Activated CD8-positive, alpha-beta memory T cell treated with anti-CD3 and anti-CD28 coated beads, Interleukin-2, amount 10 ng/mL, durations not matched to agents 7 days and 5 days (primary cell): ENCODE results near the gene LINS1. TPM values are rescaled to one million over a fixed set of nuclear protein-coding genes. Genes with fewer than 3 reads are reported as not detected.

Source experiments
- ATAC-seq: fragments of 150-1000 bp; cut with Tn5 transposase; one replicate; pipeline ENCODE4 v1.10.0; 2021; ENCODE audit warnings: moderate library complexity
- CTCF ChIA-PET: fragments of 350-600 bp; sonication (Branson Sonifier 250); formaldehyde crosslinking; loops from one replicate; lab custom pipeline; 2021; ENCODE audit warnings: antibody characterized with exemption; lab: Charles Lee
- DNase-seq: peaks from one replicate; pipeline ENCODE4 v3.0.0-alpha.2; 2020
- H3K27ac Mint-ChIP-seq: one replicate; pipeline ENCODE4 v1.8.0; 2021; ENCODE audit warnings: mild to moderate bottlenecking, mixed read lengths
- H3K27me3 Mint-ChIP-seq: one replicate; pipeline ENCODE4 v1.8.0; 2021; ENCODE audit warnings: mixed read lengths
- H3K36me3 Mint-ChIP-seq: one replicate; pipeline ENCODE4 v1.8.0; 2021; ENCODE audit warnings: mild to moderate bottlenecking, mixed read lengths
- H3K4me1 Mint-ChIP-seq: one replicate; pipeline ENCODE4 v1.8.0; 2021; ENCODE audit warnings: mixed read lengths
- H3K4me3 Mint-ChIP-seq: one replicate; pipeline ENCODE4 v1.8.0; 2021; ENCODE audit warnings: mild to moderate bottlenecking, moderate library complexity, mixed read lengths
- H3K9me3 Mint-ChIP-seq: one replicate; pipeline ENCODE4 v1.8.0; 2022; ENCODE audit warnings: low read depth, mixed read lengths
- total RNA-seq, 2 experiments: library from RNA; stranded (reverse); gene quantifications; one replicate each; pipeline ENCODE4 v1.2.3, GENCODE V29; 2021

Gene LINS1
- total RNA-seq, 2 experiments from 2014 or later = 30.1 to 30.8 TPM

- peaks cover 22% of the 10 kb centered on the region for H3K4me1 Mint-ChIP-seq
- peak overlapping the region; percentile 79 for H3K27ac Mint-ChIP-seq
- CTCF ChIA-PET = interaction anchor here (1.2 to 5.5 kb wide), 3 partner anchors 221 to 231 kb away, joined by 3 to 57 read pairs (median 5); partner anchors contain the start of gene ADAMTS17
- H3K36me3 Mint-ChIP-seq = peaks cover 35% of the 10 kb centered on the region
- DNase-seq (no peak), ATAC-seq (no peak)
- no peaks in the 10 kb centered on the region for H3K9me3 Mint-ChIP-seq
- H3K4me3 Mint-ChIP-seq = no peak overlapping the region
- no peaks in the 10 kb centered on the region for H3K27me3 Mint-ChIP-seq
Measured at GRCh38 chr15:100570275-100570674, 31.7 kb downstream of the LINS1 start.

GRCh38 chr15:100569391-100569790 lies 32.6 kb downstream of the LINS1 start:
- ATAC-seq = no peak
- Mint-ChIP-seq H3K4me1 (peaks cover 22% of the 10 kb centered on the region), H3K27ac (no peak overlapping the region), H3K36me3 (peaks cover 37% of the 10 kb centered on the region), H3K27me3 (no peaks in the 10 kb centered on the region), H3K4me3 (no peak overlapping the region), H3K9me3 (no peaks in the 10 kb centered on the region)
- DNase-seq = no peak
- CTCF ChIA-PET = interaction anchor here (2.2 to 5.5 kb wide), 2 partner anchors 220 to 230 kb away, joined by 5 to 57 read pairs; no protein-coding TSS in a partner anchor

- DNase-seq = no peak
- CTCF ChIA-PET = interaction anchor here (1.7 kb wide), 1 partner anchor 217 kb away, joined by 5 read pairs; no protein-coding TSS in a partner anchor
- Mint-ChIP-seq H3K4me3 (no peak overlapping the region), H3K4me1 (peaks cover 20% of the 10 kb centered on the region), H3K27ac (no peak overlapping the region), H3K27me3 (no peaks in the 10 kb centered on the region), H3K9me3 (no peaks in the 10 kb centered on the region), H3K36me3 (peaks cover 26% of the 10 kb centered on the region)
- no peak for ATAC-seq
Measured at GRCh38 chr15:100566850-100567628, 34.9 kb downstream of the LINS1 start.

GRCh38 chr15:100565591-100565990 lies 36.4 kb downstream of the LINS1 start:
- no peak overlapping the region for H3K4me3 Mint-ChIP-seq
- CTCF ChIA-PET = interaction anchor here (1.7 kb wide), 1 partner anchor 216 kb away, joined by 5 read pairs; no protein-coding TSS in a partner anchor

GRCh38 chr15:100560323-100560722 lies 41.7 kb downstream of the LINS1 start:
- H3K4me3 Mint-ChIP-seq = no peak overlapping the region
- H3K36me3 Mint-ChIP-seq = peaks cover 15% of the 10 kb centered on the region
- ATAC-seq (no peak), DNase-seq (no peak)
- CTCF ChIA-PET = interaction anchor here (0.7 kb wide), 1 partner anchor 227 kb away, joined by 3 read pairs; no protein-coding TSS in a partner anchor
- H3K27me3 Mint-ChIP-seq = no peaks in the 10 kb centered on the region
- no peaks in the 10 kb centered on the region for H3K4me1 Mint-ChIP-seq
- no peak overlapping the region for H3K27ac Mint-ChIP-seq
- H3K9me3 Mint-ChIP-seq = no peaks in the 10 kb centered on the region

More at GRCh38 chr15:100565591-100565990, 36.4 kb downstream of the LINS1 start:
- Mint-ChIP-seq H3K36me3 (peaks cover 16% of the 10 kb centered on the region), H3K9me3 (no peaks in the 10 kb centered on the region), H3K27ac (no peak overlapping the region), H3K27me3 (no peaks in the 10 kb centered on the region), H3K4me1 (peaks cover 5% of the 10 kb centered on the region)
- ATAC-seq = no peak
- DNase-seq = no peak

- no peaks in the 10 kb centered on the region for H3K27me3 Mint-ChIP-seq
- CTCF ChIA-PET = no interaction called here
- no peak overlapping the region for H3K27ac Mint-ChIP-seq
- H3K36me3 Mint-ChIP-seq = peaks cover 13% of the 10 kb centered on the region
- no peaks in the 10 kb centered on the region for H3K4me1 Mint-ChIP-seq
- no peaks in the 10 kb centered on the region for H3K9me3 Mint-ChIP-seq
- ATAC-seq (no peak), DNase-seq (no peak)
- no peak overlapping the region for H3K4me3 Mint-ChIP-seq
Measured at GRCh38 chr15:100559330-100559729, 42.7 kb downstream of the LINS1 start.

GRCh38 chr15:100558771-100559254 lies 43.2 kb downstream of the LINS1 start:
- Mint-ChIP-seq H3K36me3 (peaks cover 16% of the 10 kb centered on the region), H3K27ac (no peak overlapping the region), H3K4me3 (no peak overlapping the region), H3K9me3 (no peaks in the 10 kb centered on the region), H3K27me3 (no peaks in the 10 kb centered on the region), H3K4me1 (no peaks in the 10 kb centered on the region)
- CTCF ChIA-PET = no interaction called here
- no peak for ATAC-seq
- no peak for DNase-seq

GRCh38 chr15:100553468-100553867 lies 48.5 kb downstream of the LINS1 start:
- ATAC-seq = no peak
- CTCF ChIA-PET = interaction anchor here (1.3 kb wide), 1 partner anchor 203 kb away, joined by 3 read pairs; no protein-coding TSS in a partner anchor
- peaks cover 2% of the 10 kb centered on the region for H3K9me3 Mint-ChIP-seq
- H3K4me3 Mint-ChIP-seq = no peak overlapping the region
- no peaks in the 10 kb centered on the region for H3K4me1 Mint-ChIP-seq
- no peak overlapping the region for H3K27ac Mint-ChIP-seq
- no peaks in the 10 kb centered on the region for H3K27me3 Mint-ChIP-seq
- DNase-seq = no peak
- peaks cover 18% of the 10 kb centered on the region for H3K36me3 Mint-ChIP-seq

- Mint-ChIP-seq H3K27ac (no peak overlapping the region), H3K9me3 (peaks cover 2% of the 10 kb centered on the region), H3K4me1 (no peaks in the 10 kb centered on the region), H3K27me3 (no peaks in the 10 kb centered on the region), H3K36me3 (peaks cover 7% of the 10 kb centered on the region), H3K4me3 (no peak overlapping the region)
- ATAC-seq (no peak), DNase-seq (no peak)
- CTCF ChIA-PET = interaction anchor here (1.2 kb wide), 1 partner anchor 198 kb away, joined by 3 read pairs; no protein-coding TSS in a partner anchor
Measured at GRCh38 chr15:100547961-100548360, 54.0 kb downstream of the LINS1 start.

- Mint-ChIP-seq H3K27ac (no peak overlapping the region), H3K4me3 (no peak overlapping the region), H3K4me1 (no peaks in the 10 kb centered on the region), H3K27me3 (no peaks in the 10 kb centered on the region), H3K36me3 (no peaks in the 10 kb centered on the region), H3K9me3 (no peaks in the 10 kb centered on the region)
- DNase-seq (no peak), ATAC-seq (no peak)
- CTCF ChIA-PET = interaction anchor here (0.7 kb wide), 1 partner anchor 40 kb away, joined by 3 read pairs; no protein-coding TSS in a partner anchor
Measured at GRCh38 chr15:100544946-100545345, 57.0 kb downstream of the LINS1 start.

GRCh38 chr15:100544338-100544841 lies 57.6 kb downstream of the LINS1 start:
- no peak for ATAC-seq
- CTCF ChIA-PET = no interaction called here

GRCh38 chr15:100542290-100542689 lies 59.7 kb downstream of the LINS1 start:
- H3K27me3 Mint-ChIP-seq = no peaks in the 10 kb centered on the region
- H3K9me3 Mint-ChIP-seq = no peaks in the 10 kb centered on the region
- no peak overlapping the region for H3K27ac Mint-ChIP-seq
- H3K4me3 Mint-ChIP-seq = no peak overlapping the region
- no peaks in the 10 kb centered on the region for H3K4me1 Mint-ChIP-seq
- CTCF ChIA-PET = no interaction called here
- ATAC-seq = no peak
- no peak for DNase-seq
- peaks cover under 1% of the 10 kb centered on the region for H3K36me3 Mint-ChIP-seq

More at GRCh38 chr15:100544338-100544841, 57.6 kb downstream of the LINS1 start:
- H3K4me3 Mint-ChIP-seq = no peak overlapping the region
- no peaks in the 10 kb centered on the region for H3K4me1 Mint-ChIP-seq
- no peak for DNase-seq
- no peaks in the 10 kb centered on the region for H3K36me3 Mint-ChIP-seq
- no peaks in the 10 kb centered on the region for H3K27me3 Mint-ChIP-seq
- no peak overlapping the region for H3K27ac Mint-ChIP-seq
- no peaks in the 10 kb centered on the region for H3K9me3 Mint-ChIP-seq

- Mint-ChIP-seq H3K27ac (no peak overlapping the region), H3K36me3 (peaks cover 1% of the 10 kb centered on the region), H3K4me1 (no peaks in the 10 kb centered on the region), H3K27me3 (no peaks in the 10 kb centered on the region), H3K9me3 (no peaks in the 10 kb centered on the region), H3K4me3 (no peak overlapping the region)
- CTCF ChIA-PET = no interaction called here
- ATAC-seq = no peak
- no peak for DNase-seq
Measured at GRCh38 chr15:100537331-100537730, 64.7 kb downstream of the LINS1 start.
